KBM-7 (cell line): ENCODE measurements around the gene LRP1.

Experiments
- DNase-seq: peaks from one replicate; pipeline ENCODE4 v3.0.0-alpha.2; 2015
- in situ Hi-C: fragments of 300-500 bp; cut with MboI; formaldehyde crosslinking; loops from 2 replicates; pipeline ENCODE4 v1.14.3; 2020; ENCODE audit warnings: low sequenced_read_pairs, low pct_unique_long_range_greater_than_20kb, mixed read lengths

LRP1 gene

DNA sequence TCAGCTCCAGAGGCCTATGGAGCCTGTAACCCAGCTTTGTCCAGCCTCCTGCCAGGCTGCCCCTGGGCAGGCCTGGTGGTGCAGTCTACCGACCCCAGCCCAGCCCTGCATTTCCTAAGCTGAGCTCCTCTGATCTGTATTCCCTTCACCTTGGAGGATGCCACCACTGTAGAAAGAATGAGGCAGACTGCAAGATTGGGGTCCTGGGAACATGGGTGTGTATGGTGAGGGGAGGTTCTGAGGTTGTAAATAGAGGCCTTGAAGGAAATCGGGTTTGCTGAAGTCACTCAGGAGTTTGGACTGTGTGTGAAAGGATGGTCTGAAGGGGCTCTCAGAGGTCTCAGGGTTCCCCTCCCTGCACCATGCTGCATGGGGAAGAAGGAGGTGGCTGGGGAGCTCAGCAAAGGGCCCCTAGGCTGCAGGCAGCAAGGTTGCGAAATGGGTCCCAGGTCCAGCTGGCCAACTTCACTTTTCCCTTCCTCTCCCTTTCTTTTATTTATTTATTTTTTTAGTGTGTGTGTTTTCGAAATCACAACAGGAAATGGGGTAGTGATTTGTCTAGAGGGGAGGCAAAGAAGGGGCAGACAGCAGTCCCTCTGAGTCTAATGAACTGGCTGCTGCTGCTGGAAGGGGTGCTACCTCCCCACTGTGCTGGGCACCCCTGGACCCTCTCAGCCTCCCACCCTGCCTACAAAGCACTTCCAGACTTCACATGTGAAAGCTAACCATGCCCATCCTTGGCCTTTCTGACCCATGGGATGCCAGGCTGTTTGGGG lies 20.4 kb downstream of the LRP1 start:
- in situ Hi-C loops: no loop called here
- peak; percentile 41 for DNase-seq

DNA sequence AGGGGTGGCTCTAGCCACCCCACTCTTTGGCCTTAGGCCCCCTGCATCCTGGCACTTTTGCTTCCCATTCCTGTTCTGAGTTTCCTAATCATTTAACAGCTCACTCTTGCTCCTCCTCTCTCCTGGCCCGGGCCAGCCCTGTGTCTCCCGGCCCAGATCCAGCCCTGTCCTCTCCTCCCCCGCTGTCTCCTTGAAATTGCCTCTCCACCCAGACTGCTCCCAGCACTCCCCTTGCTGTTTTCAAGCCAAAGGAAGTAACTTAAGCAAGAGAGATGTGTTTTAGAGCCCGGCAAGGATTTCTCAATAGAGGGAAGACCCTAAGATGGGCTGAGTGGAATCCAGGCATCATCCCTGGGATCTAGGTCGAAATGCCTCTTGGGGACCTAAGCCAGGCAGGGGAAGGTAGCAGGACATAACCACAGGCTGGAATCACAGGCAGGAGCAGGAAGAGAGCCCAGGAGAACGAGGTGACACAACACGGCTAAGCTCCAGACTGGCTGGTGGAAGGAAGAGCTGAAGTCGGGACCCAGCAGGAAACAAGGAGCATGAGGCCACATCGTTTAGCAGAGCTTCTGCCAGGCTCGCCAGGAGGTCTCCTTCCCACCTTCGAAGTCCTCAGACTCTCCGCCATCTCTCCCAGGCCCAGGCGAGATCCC lies 21.1 kb downstream of the LRP1 start:
- no peak for DNase-seq

GRCh38 chr12:57150400-57151000 lies 22.2 kb downstream of the LRP1 start:
- DNase-seq: no peak
- in situ Hi-C loops: no loop called here

More for the DNA sequence above, 21.1 kb downstream of the LRP1 start:
- in situ Hi-C loops: no loop called here

- in situ Hi-C loops: no loop called here
- no peak for DNase-seq
Measured at GRCh38 chr12:57151741-57152630, 23.7 kb downstream of the LRP1 start.

- in situ Hi-C loops: no loop called here
- no peak for DNase-seq
Measured at GRCh38 chr12:57152639-57153038, 24.4 kb downstream of the LRP1 start.

GRCh38 chr12:57153415-57153997 lies 25.2 kb downstream of the LRP1 start:
- in situ Hi-C loops: no loop called here
- no peak for DNase-seq

- in situ Hi-C loops: no loop called here
- DNase-seq: no peak
Measured at GRCh38 chr12:57154076-57154475, 25.8 kb downstream of the LRP1 start.

GRCh38 chr12:57154804-57155434 lies 26.6 kb downstream of the LRP1 start:
- no peak for DNase-seq
- in situ Hi-C loops: no loop called here

GRCh38 chr12:57156701-57157403 lies 28.6 kb downstream of the LRP1 start:
- in situ Hi-C loops: no loop called here
- DNase-seq: peak; percentile 47

GRCh38 chr12:57157588-57158173 lies 29.4 kb downstream of the LRP1 start:
- DNase-seq: peak; percentile 61

DNA sequence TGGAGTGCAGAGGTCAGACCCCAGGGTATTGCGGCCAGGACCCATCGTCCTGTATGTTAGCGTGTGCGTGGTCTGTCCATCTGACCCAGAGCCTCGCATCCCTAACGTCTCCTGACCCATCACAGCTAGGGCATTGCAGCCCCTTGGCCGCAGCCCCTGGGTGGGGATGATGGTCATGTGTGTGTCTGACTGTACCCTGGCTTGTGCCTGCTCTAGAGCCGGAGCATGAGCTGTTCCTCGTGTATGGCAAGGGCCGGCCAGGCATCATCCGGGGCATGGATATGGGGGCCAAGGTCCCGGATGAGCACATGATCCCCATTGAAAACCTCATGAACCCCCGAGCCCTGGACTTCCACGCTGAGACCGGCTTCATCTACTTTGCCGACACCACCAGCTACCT lies 29.9 kb downstream of the LRP1 start:
- DNase-seq: no peak
- in situ Hi-C loops: no loop called here

More at GRCh38 chr12:57157588-57158173, 29.4 kb downstream of the LRP1 start:
- in situ Hi-C loops: no loop called here

DNA sequence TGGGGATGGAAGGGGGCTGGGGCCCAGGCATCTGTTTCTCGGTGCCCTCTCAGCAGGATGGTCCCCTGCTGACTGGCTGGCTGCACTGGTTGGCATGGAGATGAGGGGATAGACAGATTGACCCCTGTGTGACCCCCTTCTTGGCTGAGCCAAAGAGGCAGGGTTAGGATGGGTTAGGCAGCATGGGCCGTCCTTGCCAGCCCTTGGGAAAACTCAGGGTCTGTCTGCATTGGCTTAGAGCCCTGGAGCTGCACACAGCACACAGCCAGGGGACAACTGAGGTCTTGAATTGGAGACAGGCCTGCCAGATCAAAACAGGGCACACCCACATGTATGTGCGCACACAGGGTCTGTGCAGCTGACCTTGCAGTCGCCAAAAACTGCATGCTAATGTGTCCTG lies 30.4 kb downstream of the LRP1 start:
- in situ Hi-C loops: no loop called here
- no peak for DNase-seq

DNA sequence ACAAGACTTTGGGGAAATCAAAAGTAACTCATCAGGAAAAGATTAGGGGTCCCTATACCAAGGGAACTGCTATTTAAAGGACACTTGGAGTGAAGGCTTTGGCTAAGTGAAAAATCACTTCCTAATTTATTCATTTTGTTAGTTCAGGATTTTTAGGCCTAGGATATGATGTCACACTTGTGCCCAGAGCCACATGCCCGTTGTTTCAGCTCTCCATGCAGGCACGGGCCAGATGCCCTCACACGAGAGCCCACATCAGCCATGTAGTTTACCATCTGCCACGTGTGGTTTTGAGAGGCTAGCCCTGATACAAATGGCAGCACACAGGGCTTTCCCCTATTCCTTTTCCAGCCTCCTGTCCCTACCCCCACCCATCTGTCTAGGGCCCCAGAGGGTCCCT lies 31.0 kb downstream of the LRP1 start:
- DNase-seq: no peak
- in situ Hi-C loops: no loop called here

DNA sequence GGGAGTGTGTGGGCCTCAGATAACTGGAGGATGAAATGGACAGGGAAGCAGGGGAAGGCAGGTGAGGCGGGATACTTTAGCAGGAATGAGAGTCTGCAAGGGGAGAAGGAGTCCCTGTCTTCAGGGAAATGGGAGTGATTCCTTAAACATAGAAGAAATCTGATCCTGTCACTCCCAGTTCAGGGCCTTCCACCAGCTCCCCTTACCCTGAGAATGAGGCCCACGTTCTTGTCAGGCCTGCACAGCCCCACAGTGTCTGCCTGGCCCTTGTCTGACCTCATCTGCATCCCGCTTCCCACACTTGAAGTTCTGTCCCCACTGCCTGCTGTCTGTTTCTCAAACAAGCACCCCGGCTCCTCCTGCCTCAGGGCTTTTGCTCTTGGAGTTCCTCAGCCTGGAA lies 31.8 kb downstream of the LRP1 start:
- DNase-seq: no peak
- in situ Hi-C loops: no loop called here

DNA sequence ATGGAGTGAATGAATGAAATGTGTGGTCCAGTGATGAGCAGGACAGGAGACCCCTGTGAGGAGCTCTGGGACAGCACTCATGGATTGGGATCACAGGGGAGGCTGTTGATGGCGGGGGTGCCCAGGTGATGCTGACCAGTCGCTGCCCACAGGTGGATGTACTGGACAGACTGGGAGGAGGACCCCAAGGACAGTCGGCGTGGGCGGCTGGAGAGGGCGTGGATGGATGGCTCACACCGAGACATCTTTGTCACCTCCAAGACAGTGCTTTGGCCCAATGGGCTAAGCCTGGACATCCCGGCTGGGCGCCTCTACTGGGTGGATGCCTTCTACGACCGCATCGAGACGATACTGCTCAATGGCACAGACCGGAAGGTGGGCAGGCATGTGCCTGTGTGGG lies 32.5 kb downstream of the LRP1 start:
- in situ Hi-C loops: no loop called here
- DNase-seq: no peak

DNA sequence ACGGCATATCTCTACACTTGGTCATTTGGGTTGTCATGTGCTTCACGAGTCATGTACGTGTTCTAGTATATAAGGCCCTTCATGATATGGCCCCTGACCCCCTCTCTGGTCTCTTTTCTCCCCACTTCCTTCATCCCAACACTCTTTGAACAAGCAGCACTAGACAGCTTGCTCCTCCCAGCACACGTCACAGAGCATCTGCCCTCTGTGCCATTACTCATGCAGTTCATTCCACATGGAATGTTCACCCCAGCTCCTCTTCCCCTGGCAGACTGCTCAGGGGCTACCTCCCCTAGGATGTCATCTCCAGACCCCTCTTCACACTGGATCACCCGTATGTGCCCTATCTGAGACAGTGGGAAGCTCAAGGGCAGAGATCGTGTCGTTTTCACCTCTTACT lies 33.2 kb downstream of the LRP1 start:
- no peak for DNase-seq
- in situ Hi-C loops: no loop called here

DNA sequence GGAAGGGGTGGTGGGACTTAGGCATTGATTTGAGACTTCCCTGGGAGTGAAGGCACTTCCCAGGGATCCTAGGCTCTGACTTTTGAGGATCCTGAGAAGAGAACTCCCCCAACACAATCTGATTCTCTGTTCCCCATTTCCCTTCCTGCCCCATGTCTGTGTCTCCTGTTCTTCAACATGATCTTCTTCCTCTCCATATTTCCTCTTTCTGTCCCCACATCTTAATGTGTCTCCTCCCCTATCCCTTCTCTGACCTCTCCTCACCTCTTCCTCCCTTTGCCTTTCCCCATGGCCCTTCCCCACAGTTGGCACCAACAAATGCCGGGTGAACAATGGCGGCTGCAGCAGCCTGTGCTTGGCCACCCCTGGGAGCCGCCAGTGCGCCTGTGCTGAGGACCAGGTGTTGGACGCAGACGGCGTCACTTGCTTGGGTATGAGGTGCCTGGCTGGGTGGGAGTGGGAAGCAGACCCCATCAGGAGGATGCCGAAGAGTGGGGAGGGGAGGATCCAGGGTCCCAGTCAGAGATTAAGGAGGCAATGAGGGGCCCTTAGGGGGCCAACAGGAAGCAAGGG lies 34.4 kb downstream of the LRP1 start:
- DNase-seq: peak; percentile 57
- in situ Hi-C loops: no loop called here
